ENCODE results near the gene CHTF18. TPM values are rescaled to one million over a fixed set of nuclear protein-coding genes. Genes with fewer than 3 reads are reported as not detected.
A peak's percentile ranks its signal among the peaks of the same experiment; 100 is the strongest.

Gene CHTF18
- total RNA-seq, 1 experiment from 2014 or later = 102 TPM

- peaks cover 25% of the 10 kb centered on the region for H3K4me1 ChIP-seq
- H3K4me3 ChIP-seq (ENCODE audit: low read depth, low read length) = no peak overlapping the region
- H3K9me3 ChIP-seq = no peaks in the 10 kb centered on the region
- ChIA-PET POLR2A (no interaction called here), CTCF (no interaction called here)
- no peak for DNase-seq
- Mint-ChIP-seq H3K36me3 (ENCODE audit: insufficient read depth, unreplicated experiment) (peaks cover 6% of the 10 kb centered on the region), H3K27ac (ENCODE audit: unreplicated experiment) (peak overlapping the region; percentile 50), H3K4me1 (ENCODE audit: low read depth, unreplicated experiment) (no peaks in the 10 kb centered on the region), H3K9me3 (ENCODE audit: unreplicated experiment) (no peaks in the 10 kb centered on the region), H3K27me3 (ENCODE audit: insufficient read depth, unreplicated experiment) (no peaks in the 10 kb centered on the region), H3K4me3 (ENCODE audit: unreplicated experiment) (no peak overlapping the region)
- TF ChIP-seq CTCF (IDR thresholded peaks at IDR 0.05; ENCODE audit: insufficient read depth in 1 of 2, low read depth in 1 of 2, low read length in 1 of 2, severe bottlenecking in 1 of 2, unreplicated experiment in 1 of 2) = no peak
- intact Hi-C loops (cut with micrococcal nuclease; ENCODE audit: unreplicated experiment) = no loop called here
- no peaks in the 10 kb centered on the region for H3K36me3 ChIP-seq (ENCODE audit: control insufficient read depth, insufficient read depth, low read length)
- BruUV-seq (replicated peaks) = no TSS peak
- H3K27me3 ChIP-seq (replicated peaks; ENCODE audit: control insufficient read depth, insufficient read depth, low read length) = no peaks in the 10 kb centered on the region
Observed at GRCh38 chr16:760065-760464, 28.4 kb upstream of the CHTF18 start.

- H3K27me3 ChIP-seq (replicated peaks; ENCODE audit: control insufficient read depth, insufficient read depth, low read length) = no peaks in the 10 kb centered on the region
- no peak for TF ChIP-seq CTCF (IDR thresholded peaks at IDR 0.05; ENCODE audit: insufficient read depth in 1 of 2, low read depth in 1 of 2, low read length in 1 of 2, severe bottlenecking in 1 of 2, unreplicated experiment in 1 of 2)
- intact Hi-C loops (cut with micrococcal nuclease; ENCODE audit: unreplicated experiment) = no loop called here
- H3K27ac Mint-ChIP-seq (ENCODE audit: unreplicated experiment) = peak within 1 kb of the TSS; percentile 50
- H3K4me3 Mint-ChIP-seq (ENCODE audit: unreplicated experiment) = no peak within 1 kb of the TSS
- no peaks in the 10 kb centered on the region for H3K36me3 ChIP-seq (ENCODE audit: control insufficient read depth, insufficient read depth, low read length)
- CTCF ChIA-PET = no interaction called here
- POLR2A ChIA-PET = interaction anchor here (0.6 kb wide), 1 partner anchor 1668 kb away, joined by 5 read pairs; no protein-coding TSS in a partner anchor
- BruUV-seq (replicated peaks) = no TSS peak
- DNase-seq = no peak
- H3K36me3 Mint-ChIP-seq (ENCODE audit: insufficient read depth, unreplicated experiment) = peaks cover 6% of the 10 kb centered on the region
- H3K9me3 Mint-ChIP-seq (ENCODE audit: unreplicated experiment) = no peaks in the 10 kb centered on the region
- peaks cover 25% of the 10 kb centered on the region for H3K4me1 ChIP-seq
- no peaks in the 10 kb centered on the region for H3K27me3 Mint-ChIP-seq (ENCODE audit: insufficient read depth, unreplicated experiment)
- no peak within 1 kb of the TSS for H3K4me3 ChIP-seq (ENCODE audit: low read depth, low read length)
- H3K9me3 ChIP-seq = no peaks in the 10 kb centered on the region
- no peaks in the 10 kb centered on the region for H3K4me1 Mint-ChIP-seq (ENCODE audit: low read depth, unreplicated experiment)
Observed at GRCh38 chr16:760545-761343, 27.7 kb upstream of the CHTF18 start, which contains the start of gene MSLN. Gene MSLN, plus strand, starts transcription at chr16:760734. Its CDS starts 1,947 bp downstream, at chr16:762681.

GRCh38 chr16:761625-762513 lies 26.6 kb upstream of the CHTF18 start:
- no peak overlapping the region for H3K27ac Mint-ChIP-seq (ENCODE audit: unreplicated experiment)
- BruUV-seq (replicated peaks) = no TSS peak
- no peak overlapping the region for H3K4me3 ChIP-seq (ENCODE audit: low read depth, low read length)

More at GRCh38 chr16:761625-762513, 26.6 kb upstream of the CHTF18 start:
- no peaks in the 10 kb centered on the region for H3K36me3 ChIP-seq (ENCODE audit: control insufficient read depth, insufficient read depth, low read length)
- Mint-ChIP-seq H3K27me3 (ENCODE audit: insufficient read depth, unreplicated experiment) (no peaks in the 10 kb centered on the region), H3K36me3 (ENCODE audit: insufficient read depth, unreplicated experiment) (peaks cover 6% of the 10 kb centered on the region), H3K4me1 (ENCODE audit: low read depth, unreplicated experiment) (no peaks in the 10 kb centered on the region), H3K9me3 (ENCODE audit: unreplicated experiment) (no peaks in the 10 kb centered on the region), H3K4me3 (ENCODE audit: unreplicated experiment) (no peak overlapping the region)
- no peak for TF ChIP-seq CTCF (IDR thresholded peaks at IDR 0.05; ENCODE audit: insufficient read depth in 1 of 2, low read depth in 1 of 2, low read length in 1 of 2, severe bottlenecking in 1 of 2, unreplicated experiment in 1 of 2)
- ChIA-PET CTCF (interaction anchor here (0.6 kb wide), 2 partner anchors 9 to 25 kb away, joined by 3 to 6 read pairs; no protein-coding TSS in a partner anchor), POLR2A (interaction anchor here (0.6 kb wide), 1 partner anchor 1667 kb away, joined by 5 read pairs; no protein-coding TSS in a partner anchor)
- H3K4me1 ChIP-seq = peaks cover 25% of the 10 kb centered on the region
- no peak for DNase-seq
- H3K9me3 ChIP-seq = no peaks in the 10 kb centered on the region
- H3K27me3 ChIP-seq (replicated peaks; ENCODE audit: control insufficient read depth, insufficient read depth, low read length) = no peaks in the 10 kb centered on the region
- intact Hi-C loops (cut with micrococcal nuclease; ENCODE audit: unreplicated experiment) = no loop called here
